Measurements from ENCODE around the gene PPP1R12A. TPM values are rescaled to one million over a fixed set of nuclear protein-coding genes. Genes with fewer than 3 reads are reported as not detected.

PPP1R12A gene
- total and polyA plus RNA-seq, 4 donors, result 13.2 to 250 (median 38.2) TPM

GRCh38 chr12:79773896-79774295 lies 161.0 kb downstream of the PPP1R12A start:
- H3K4me1 ChIP-seq (ENCODE audit: control insufficient read depth in 5 of 5, insufficient read depth in 5 of 5, low read length in 5 of 5), result peaks cover 0 to 24% (median 2%) of the 10 kb centered on the region in 5 donors
- H3K36me3 ChIP-seq (ENCODE audit: control insufficient read depth in 4 of 4, insufficient read depth in 4 of 4, low read length in 4 of 4), result peaks cover 0 to 6% (median under 1%) of the 10 kb centered on the region in 4 donors
- ATAC-seq (ENCODE audit: insufficient read depth, low FRiP score) (no peak), DNase-seq (no peak)
- H3K27ac ChIP-seq (ENCODE audit: low read depth in 1 of 2, low read length in 1 of 2), result no peak overlapping the region
- no peak for TF ChIP-seq CTCF (IDR thresholded peaks at IDR 0.05; ENCODE audit: control extremely low read depth, extremely low read depth)
- H3K27me3 ChIP-seq (ENCODE audit: control insufficient read depth in 3 of 3, insufficient read depth in 3 of 3, low read length in 2 of 3), result no peaks in the 10 kb centered on the region
- no peaks in the 10 kb centered on the region for H3K9me3 ChIP-seq (ENCODE audit: control insufficient read depth in 4 of 4, insufficient read depth in 3 of 4, low read length in 3 of 4)
- no peak overlapping the region for H3K4me3 ChIP-seq
- no peak overlapping the region for H3K9ac ChIP-seq (ENCODE audit: insufficient read depth in 1 of 2, low read length in 2 of 2)

GRCh38 chr12:79769860-79770485 lies 164.9 kb downstream of the PPP1R12A start:
- Histone ChIP-seq H3K27me3 (ENCODE audit: control insufficient read depth in 3 of 3, insufficient read depth in 3 of 3, low read length in 2 of 3) (no peaks in the 10 kb centered on the region), H3K9me3 (ENCODE audit: control insufficient read depth in 4 of 4, insufficient read depth in 3 of 4, low read length in 3 of 4) (no peaks in the 10 kb centered on the region), H3K4me3 (no peak overlapping the region), H3K4me1 (ENCODE audit: control insufficient read depth in 5 of 5, insufficient read depth in 5 of 5, low read length in 5 of 5) (peaks cover 0 to 10% (median 2%) of the 10 kb centered on the region in 5 donors), H3K27ac (ENCODE audit: low read depth in 1 of 2, low read length in 1 of 2) (no peak overlapping the region), H3K36me3 (ENCODE audit: control insufficient read depth in 4 of 4, insufficient read depth in 4 of 4, low read length in 4 of 4) (peaks cover 0 to 4% (median 0%) of the 10 kb centered on the region in 4 donors), H3K9ac (ENCODE audit: insufficient read depth in 1 of 2, low read length in 2 of 2) (no peak overlapping the region)
- no peak for ATAC-seq (ENCODE audit: insufficient read depth, low FRiP score)
- no peak for DNase-seq
- WGBS, 2 donors, result 98% methylated on average over 2 of the region's 2 CpGs
- TF ChIP-seq CTCF (IDR thresholded peaks at IDR 0.05; ENCODE audit: control extremely low read depth, extremely low read depth), result no peak

- H3K27ac ChIP-seq (ENCODE audit: low read depth in 1 of 2, low read length in 1 of 2), result no peak overlapping the region
- DNase-seq, result no peak
- H3K9me3 ChIP-seq (ENCODE audit: control insufficient read depth in 4 of 4, insufficient read depth in 3 of 4, low read length in 3 of 4), result no peaks in the 10 kb centered on the region
- no peak overlapping the region for H3K9ac ChIP-seq (ENCODE audit: insufficient read depth in 1 of 2, low read length in 2 of 2)
- ATAC-seq (ENCODE audit: insufficient read depth, low FRiP score), result no peak
- peaks cover 0 to 4% (median 2%) of the 10 kb centered on the region in 5 donors for H3K4me1 ChIP-seq (ENCODE audit: control insufficient read depth in 5 of 5, insufficient read depth in 5 of 5, low read length in 5 of 5)
- H3K27me3 ChIP-seq (ENCODE audit: control insufficient read depth in 3 of 3, insufficient read depth in 3 of 3, low read length in 2 of 3), result no peaks in the 10 kb centered on the region
- TF ChIP-seq CTCF (IDR thresholded peaks at IDR 0.05; ENCODE audit: control extremely low read depth, extremely low read depth), result no peak
- 67 to 77% methylated on average over 5 of the region's 5 CpGs for WGBS, 2 donors
- no peak overlapping the region for H3K4me3 ChIP-seq
- peaks cover 0 to 2% (median 0%) of the 10 kb centered on the region in 4 donors for H3K36me3 ChIP-seq (ENCODE audit: control insufficient read depth in 4 of 4, insufficient read depth in 4 of 4, low read length in 4 of 4)
Observed at GRCh38 chr12:79769189-79769859, 165.6 kb downstream of the PPP1R12A start.
